ENCODE results near the gene NECTIN3. TPM values are rescaled to one million over a fixed set of nuclear protein-coding genes. Genes with fewer than 3 reads are reported as not detected.

NECTIN3 gene
- total RNA-seq, 1 experiment from 2014 or later: 83.4 TPM

GRCh38 chr3:111106993-111107661 lies 35.5 kb downstream of the NECTIN3 start:
- Histone ChIP-seq H3K9me3 (replicated peaks) (no peaks in the 10 kb centered on the region), H3K4me3 (no peak overlapping the region), H3K27ac (no peak overlapping the region), H3K4me1 (replicated peaks) (0 out of 2 replicates have a peak, but pooled peaks cover 3% of the 10 kb centered on the region), H3K27me3 (replicated peaks) (no peaks in the 10 kb centered on the region), H3K36me3 (no peaks in the 10 kb centered on the region)
- DNase-seq (ENCODE audit: low read depth in 1 of 2, low spot score in 2 of 2): no peak

- no peaks in the 10 kb centered on the region for H3K36me3 ChIP-seq
- H3K27ac ChIP-seq: no peak overlapping the region
- DNase-seq (ENCODE audit: low read depth in 1 of 2, low spot score in 2 of 2): no peak
- H3K27me3 ChIP-seq (replicated peaks): no peaks in the 10 kb centered on the region
- H3K9me3 ChIP-seq (replicated peaks): no peaks in the 10 kb centered on the region
- H3K4me1 ChIP-seq (replicated peaks): 0 out of 2 replicates have a peak, but pooled peaks cover 3% of the 10 kb centered on the region
- no peak overlapping the region for H3K4me3 ChIP-seq
Measured at GRCh38 chr3:111107662-111108035, 36.0 kb downstream of the NECTIN3 start.

- H3K9me3 ChIP-seq (replicated peaks): no peaks in the 10 kb centered on the region
- H3K27ac ChIP-seq: no peak overlapping the region
- H3K4me1 ChIP-seq (replicated peaks): no peaks in the 10 kb centered on the region
- DNase-seq (ENCODE audit: low read depth in 1 of 2, low spot score in 2 of 2): no peak
- peaks cover 3% of the 10 kb centered on the region; the same call in 1 of the 2 replicates for H3K36me3 ChIP-seq
- no peaks in the 10 kb centered on the region for H3K27me3 ChIP-seq (replicated peaks)
- no peak overlapping the region for H3K4me3 ChIP-seq
Measured at GRCh38 chr3:111112913-111113312, 41.3 kb downstream of the NECTIN3 start.

GRCh38 chr3:111128884-111129283 lies 57.3 kb downstream of the NECTIN3 start:
- H3K4me1 ChIP-seq (replicated peaks): no peaks in the 10 kb centered on the region
- DNase-seq (ENCODE audit: low read depth in 1 of 2, low spot score in 2 of 2): no peak
- peaks cover 8% of the 10 kb centered on the region for H3K36me3 ChIP-seq
- H3K9me3 ChIP-seq (replicated peaks): no peaks in the 10 kb centered on the region
- no peak overlapping the region for H3K27ac ChIP-seq
- H3K4me3 ChIP-seq: no peak overlapping the region
- H3K27me3 ChIP-seq (replicated peaks): no peaks in the 10 kb centered on the region

- H3K9me3 ChIP-seq (replicated peaks): no peaks in the 10 kb centered on the region
- H3K27ac ChIP-seq: no peak overlapping the region
- H3K27me3 ChIP-seq (replicated peaks): no peaks in the 10 kb centered on the region
- DNase-seq (ENCODE audit: low read depth in 1 of 2, low spot score in 2 of 2): no peak
- H3K36me3 ChIP-seq: peaks cover 7% of the 10 kb centered on the region
- H3K4me3 ChIP-seq: no peak overlapping the region
- H3K4me1 ChIP-seq (replicated peaks): no peaks in the 10 kb centered on the region
Measured at GRCh38 chr3:111130827-111131226, 59.2 kb downstream of the NECTIN3 start.

- H3K27me3 ChIP-seq (replicated peaks): no peaks in the 10 kb centered on the region
- DNase-seq (ENCODE audit: low read depth in 1 of 2, low spot score in 2 of 2): no peak
- H3K27ac ChIP-seq: no peak overlapping the region
- peaks cover 7% of the 10 kb centered on the region for H3K36me3 ChIP-seq
- H3K9me3 ChIP-seq (replicated peaks): no peaks in the 10 kb centered on the region
- H3K4me3 ChIP-seq: no peak overlapping the region
- no peaks in the 10 kb centered on the region for H3K4me1 ChIP-seq (replicated peaks)
Measured at GRCh38 chr3:111134302-111134701, 62.7 kb downstream of the NECTIN3 start.

GRCh38 chr3:111151438-111151837 lies 79.8 kb downstream of the NECTIN3 start:
- Histone ChIP-seq H3K27me3 (replicated peaks) (no peaks in the 10 kb centered on the region), H3K9me3 (replicated peaks) (no peaks in the 10 kb centered on the region), H3K4me1 (replicated peaks) (no peaks in the 10 kb centered on the region), H3K4me3 (no peak overlapping the region), H3K36me3 (peaks cover 16% of the 10 kb centered on the region), H3K27ac (no peak overlapping the region)
- no peak for DNase-seq (ENCODE audit: low read depth in 1 of 2, low spot score in 2 of 2)

- Histone ChIP-seq H3K27me3 (replicated peaks) (no peaks in the 10 kb centered on the region), H3K9me3 (replicated peaks) (no peaks in the 10 kb centered on the region), H3K36me3 (peaks cover 18% of the 10 kb centered on the region), H3K4me3 (no peak overlapping the region), H3K4me1 (replicated peaks) (no peaks in the 10 kb centered on the region), H3K27ac (no peak overlapping the region)
- DNase-seq (ENCODE audit: low read depth in 1 of 2, low spot score in 2 of 2): no peak
Measured at GRCh38 chr3:111152496-111152895, 80.9 kb downstream of the NECTIN3 start.

- DNase-seq (ENCODE audit: low read depth in 1 of 2, low spot score in 2 of 2): no peak
- no peaks in the 10 kb centered on the region for H3K9me3 ChIP-seq (replicated peaks)
- no peaks in the 10 kb centered on the region for H3K4me1 ChIP-seq (replicated peaks)
- H3K27me3 ChIP-seq (replicated peaks): no peaks in the 10 kb centered on the region
- H3K27ac ChIP-seq: no peak overlapping the region
- H3K36me3 ChIP-seq: peaks cover 15% of the 10 kb centered on the region
- no peak overlapping the region for H3K4me3 ChIP-seq
Measured at GRCh38 chr3:111156517-111156916, 84.9 kb downstream of the NECTIN3 start.

GRCh38 chr3:111159391-111159790 lies 87.8 kb downstream of the NECTIN3 start:
- Histone ChIP-seq H3K36me3 (peaks cover 13% of the 10 kb centered on the region; the same call in 1 of the 2 replicates), H3K27me3 (replicated peaks) (no peaks in the 10 kb centered on the region), H3K4me1 (replicated peaks) (no peaks in the 10 kb centered on the region), H3K9me3 (replicated peaks) (no peaks in the 10 kb centered on the region), H3K4me3 (no peak overlapping the region), H3K27ac (no peak overlapping the region)
- no peak for DNase-seq (ENCODE audit: low read depth in 1 of 2, low spot score in 2 of 2)

- Histone ChIP-seq H3K4me1 (replicated peaks) (no peaks in the 10 kb centered on the region), H3K27me3 (replicated peaks) (no peaks in the 10 kb centered on the region), H3K36me3 (peaks cover 7% of the 10 kb centered on the region; the same call in 1 of the 2 replicates), H3K9me3 (replicated peaks) (no peaks in the 10 kb centered on the region), H3K4me3 (no peak overlapping the region), H3K27ac (no peak overlapping the region)
- DNase-seq (ENCODE audit: low read depth in 1 of 2, low spot score in 2 of 2): no peak
Measured at GRCh38 chr3:111164621-111165020, 93.0 kb downstream of the NECTIN3 start.

- no peaks in the 10 kb centered on the region for H3K27me3 ChIP-seq (replicated peaks)
- no peaks in the 10 kb centered on the region for H3K9me3 ChIP-seq (replicated peaks)
- no peaks in the 10 kb centered on the region for H3K4me1 ChIP-seq (replicated peaks)
- no peak overlapping the region for H3K4me3 ChIP-seq
- H3K27ac ChIP-seq: no peak overlapping the region
- DNase-seq (ENCODE audit: low read depth in 1 of 2, low spot score in 2 of 2): no peak
- H3K36me3 ChIP-seq: peaks cover 7% of the 10 kb centered on the region; the same call in 1 of the 2 replicates
Measured at GRCh38 chr3:111165411-111165810, 93.8 kb downstream of the NECTIN3 start.

- Histone ChIP-seq H3K27me3 (replicated peaks) (no peaks in the 10 kb centered on the region), H3K4me3 (no peak overlapping the region), H3K4me1 (replicated peaks) (peaks cover 10% of the 10 kb centered on the region), H3K9me3 (replicated peaks) (no peaks in the 10 kb centered on the region), H3K36me3 (peaks cover 6% of the 10 kb centered on the region), H3K27ac (0 out of 2 replicates have a peak overlapping the region, but pooled peaks have one; percentile 14)
- peak in 1 of 2 experiments; percentile 28 for DNase-seq (ENCODE audit: low read depth in 1 of 2, low spot score in 2 of 2)
Measured at GRCh38 chr3:111173328-111173900, 101.8 kb downstream of the NECTIN3 start.

- 0 out of 2 replicates have a peak overlapping the region, but pooled peaks have one; percentile 14 for H3K27ac ChIP-seq
- peaks cover 10% of the 10 kb centered on the region for H3K4me1 ChIP-seq (replicated peaks)
- no peaks in the 10 kb centered on the region for H3K27me3 ChIP-seq (replicated peaks)
- no peak overlapping the region for H3K4me3 ChIP-seq
- no peak for DNase-seq (ENCODE audit: low read depth in 1 of 2, low spot score in 2 of 2)
- peaks cover 6% of the 10 kb centered on the region for H3K36me3 ChIP-seq
- no peaks in the 10 kb centered on the region for H3K9me3 ChIP-seq (replicated peaks)
Measured at GRCh38 chr3:111173906-111174305, 102.3 kb downstream of the NECTIN3 start.
